Measurements from ENCODE around the gene CCSER1.

- TF ChIP-seq CTCF (conservative IDR thresholded peaks at IDR 0.05 in 1 of 2, IDR thresholded peaks at IDR 0.05 in 1 of 2; ENCODE audit: extremely low read depth in 1 of 2, insufficient read depth in 1 of 2, low read depth in 1 of 2, low read length in 2 of 2) (no peak), EZH2 (IDR thresholded peaks at IDR 0.05; ENCODE audit: borderline replicate concordance, low read length) (no peak)
Observed at GRCh38 chr4:90127706-90128345, 632 bp downstream of the CCSER1 start.

Data from mammary epithelial cell (primary cell).